ENCODE results near the gene PCNT. TPM values are rescaled to one million over a fixed set of nuclear protein-coding genes. Genes with fewer than 3 reads are reported as not detected.

The PCNT gene
- total RNA-seq, 2 experiments from 2014 or later, result 54.4 to 55.5 TPM

DNA sequence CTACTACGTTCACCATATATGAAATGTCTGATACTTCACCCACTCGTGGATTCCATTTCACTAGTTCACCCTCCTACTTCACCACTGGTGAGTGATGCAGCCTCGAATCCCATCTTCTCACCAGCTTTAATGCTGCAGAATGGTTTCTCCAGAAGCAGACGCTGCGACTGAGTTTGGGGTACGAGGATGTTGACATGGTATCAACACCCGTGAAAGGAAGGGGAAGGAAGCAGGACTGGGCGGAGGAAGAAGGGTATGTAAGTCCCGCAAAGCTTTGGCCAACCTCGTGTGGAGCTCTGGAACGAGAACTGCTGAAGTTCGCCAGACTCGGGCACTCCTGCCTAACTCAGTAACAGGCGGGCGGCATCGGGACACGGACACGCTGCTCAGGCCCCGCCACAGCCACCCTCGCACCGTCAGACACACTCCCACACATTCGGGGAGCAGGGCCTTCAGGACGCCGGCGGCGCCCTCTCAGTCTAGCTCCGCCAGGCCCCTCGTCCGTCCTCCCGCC, 133.9 kb downstream of the PCNT start:
- POLR2A ChIA-PET, result interaction anchor here (1.1 to 5.4 kb wide), 4 partner anchors 13 to 179 kb away, joined by 3 to 68 read pairs (median 7); partner anchors contain the start of gene PRMT2
- H3K27ac ChIP-seq (ENCODE audit: low read depth in 1 of 2, low read length in 2 of 2), result peak overlapping the region; percentile 78 to 86
- H3K36me3 ChIP-seq (ENCODE audit: insufficient read depth, low read length), result peaks cover 12% of the 10 kb centered on the region
- no peak for TF ChIP-seq CTCF (IDR thresholded peaks at IDR 0.05)
- no peaks in the 10 kb centered on the region for H3K9me3 Mint-ChIP-seq
- peak overlapping the region; percentile 89 for H3K4me3 ChIP-seq (ENCODE audit: low read length)
- no peaks in the 10 kb centered on the region for H3K27me3 ChIP-seq (ENCODE audit: control insufficient read depth in 1 of 2, insufficient read depth in 2 of 2, low read length in 2 of 2)
- no peaks in the 10 kb centered on the region for H3K27me3 Mint-ChIP-seq
- ATAC-seq (ENCODE audit: poor library complexity), result peak; percentile 2
- CTCF ChIA-PET, result interaction anchor here (1.1 kb wide), 1 partner anchor 10 kb away, joined by 3 read pairs; no protein-coding TSS in a partner anchor
- H3K4me1 ChIP-seq (ENCODE audit: insufficient read depth, low read length), result peaks cover 35% of the 10 kb centered on the region
- intact Hi-C loops (cut with DNase I, micrococcal nuclease), result loop anchor here in 1 of 2 experiments (1.0 to 5.0 kb wide), 4 partner anchors 94 to 227 kb away; partner anchors contain the start of genes C21orf58 and YBEY
- peaks cover 58% of the 10 kb centered on the region for H3K4me1 Mint-ChIP-seq (ENCODE audit: low read depth)
- H3K27ac Mint-ChIP-seq, result peak overlapping the region; percentile 90
- peak in 4 of 14 experiments; percentile 11 to 19 (median 14) for DNase-seq
- peak overlapping the region; percentile 90 for H3K4me3 Mint-ChIP-seq
- H3K9me3 ChIP-seq (ENCODE audit: control insufficient read depth in 1 of 2, insufficient read depth in 1 of 2, low read length in 2 of 2), result no peaks in the 10 kb centered on the region
- peaks cover 25% of the 10 kb centered on the region for H3K36me3 Mint-ChIP-seq (ENCODE audit: low read depth)

DNA sequence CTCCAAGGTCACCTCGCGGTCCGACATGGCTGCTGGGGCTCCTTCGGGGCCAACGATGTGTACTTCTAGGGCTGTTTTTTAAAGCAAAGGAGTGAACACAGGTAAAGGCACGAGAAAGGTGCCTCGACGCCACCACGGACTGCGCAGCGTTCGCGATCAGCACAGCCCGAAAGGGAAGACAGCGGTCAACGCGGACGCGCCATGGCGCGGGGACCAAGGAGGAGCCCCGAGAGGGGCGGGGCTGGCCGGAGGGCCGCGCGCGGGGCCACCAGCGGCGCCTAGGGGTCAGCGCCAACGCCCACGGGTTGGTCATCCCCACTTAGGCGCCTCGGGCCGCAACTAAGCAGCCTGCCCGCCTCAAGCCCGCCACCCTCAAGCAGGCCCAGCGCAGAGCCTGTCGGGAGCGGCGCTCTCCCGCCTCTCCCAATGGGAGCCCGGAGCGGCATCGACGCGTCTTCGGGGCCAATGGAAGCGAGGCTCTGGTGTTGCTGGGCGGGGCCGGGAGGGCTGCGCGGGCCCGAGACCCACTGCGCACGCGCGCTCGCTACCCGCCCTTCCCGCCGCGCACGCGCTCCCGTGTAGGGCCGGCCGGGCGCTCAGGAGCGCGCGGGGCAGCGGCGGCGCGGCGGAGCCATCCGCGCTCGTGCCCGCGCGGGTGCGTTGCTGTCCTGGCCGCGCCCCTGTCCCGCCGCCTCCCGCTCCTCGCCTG, 134.5 kb downstream of the PCNT start, which contains the start of gene DIP2A:
TSS of gene DIP2A (plus strand) at position 577 of the 709 bp plus-strand sequence. CDS start 241 bp downstream, outside the sequence.
- intact Hi-C loops (cut with DNase I, micrococcal nuclease), result loop anchor here in 1 of 2 experiments (1.0 to 5.0 kb wide), 4 partner anchors 94 to 228 kb away; partner anchors contain the start of genes C21orf58 and YBEY

More for the DNA sequence above, 134.5 kb downstream of the PCNT start, which contains the start of gene DIP2A:
- DNase-seq (peak; percentile 85 to 99 (median 93)), ATAC-seq (ENCODE audit: poor library complexity) (peak; percentile 97)
- Histone ChIP-seq H3K27ac (ENCODE audit: low read depth in 1 of 2, low read length in 2 of 2) (peak within 1 kb of the TSS; percentile 78 to 86), H3K36me3 (ENCODE audit: insufficient read depth, low read length) (peaks cover 15% of the 10 kb centered on the region), H3K9me3 (ENCODE audit: control insufficient read depth in 1 of 2, insufficient read depth in 1 of 2, low read length in 2 of 2) (no peaks in the 10 kb centered on the region), H3K4me3 (ENCODE audit: low read length) (peak within 1 kb of the TSS; percentile 89), H3K27me3 (ENCODE audit: control insufficient read depth in 1 of 2, insufficient read depth in 2 of 2, low read length in 2 of 2) (no peaks in the 10 kb centered on the region), H3K4me1 (ENCODE audit: insufficient read depth, low read length) (peaks cover 35% of the 10 kb centered on the region)
- POLR2A ChIA-PET, result interaction anchor here (0.7 to 5.4 kb wide), 12 partner anchors 10 to 178 kb away, joined by 3 to 68 read pairs (median 5); partner anchors contain the start of gene PRMT2
- H3K4me3 Mint-ChIP-seq, result peak within 1 kb of the TSS; percentile 94
- H3K9me3 Mint-ChIP-seq, result no peaks in the 10 kb centered on the region
- H3K27ac Mint-ChIP-seq, result peak within 1 kb of the TSS; percentile 93
- H3K36me3 Mint-ChIP-seq (ENCODE audit: low read depth), result peaks cover 31% of the 10 kb centered on the region
- no peak for TF ChIP-seq CTCF (IDR thresholded peaks at IDR 0.05)
- peaks cover 63% of the 10 kb centered on the region for H3K4me1 Mint-ChIP-seq (ENCODE audit: low read depth)
- CTCF ChIA-PET, result interaction anchor here (1.0 to 1.1 kb wide), 2 partner anchors 9 to 181 kb away, joined by 3 to 4 read pairs; no protein-coding TSS in a partner anchor
- H3K27me3 Mint-ChIP-seq, result no peaks in the 10 kb centered on the region
